Activated CD8-positive, alpha-beta memory T cell treated with anti-CD3 and anti-CD28 coated beads, Interleukin-2, amount 50 U/mL, for 4 hours (primary cell): ENCODE measurements around the gene P2RY8.
"Not testable (repeated sequence)": the region's sequence is repeated elsewhere in the genome, so short reads cannot be mapped to it uniquely, and the experiment has no call there.

ENCODE experiments used
- DNase-seq: peaks from one replicate; pipeline ENCODE4 v3.0.0-alpha.2; 2020

P2RY8 gene

DNA sequence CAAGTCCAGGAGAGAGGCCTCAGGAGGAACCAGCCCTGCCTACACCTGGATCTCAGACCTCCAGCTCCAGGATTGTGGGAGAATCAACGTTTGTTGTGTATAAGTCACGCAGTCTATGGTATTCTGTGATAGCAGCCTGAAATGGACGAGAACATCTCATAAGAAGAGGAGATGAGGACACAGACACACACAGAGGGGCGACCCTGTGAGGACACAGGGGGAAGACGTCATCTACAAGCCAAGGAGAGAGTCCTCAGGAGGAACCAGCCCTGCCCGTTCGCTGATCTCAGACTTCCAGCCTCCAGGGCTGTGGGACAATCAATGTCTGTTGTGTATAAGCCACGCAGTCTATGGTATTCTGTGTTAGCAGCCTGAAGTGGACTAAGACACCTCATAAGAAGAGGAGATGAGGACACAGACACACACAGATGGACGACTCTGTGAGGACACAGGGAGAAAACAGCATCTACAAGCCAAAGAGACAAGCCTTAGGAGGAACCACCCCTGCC lies 20.3 kb downstream of the P2RY8 start:
- no peak for DNase-seq

DNA sequence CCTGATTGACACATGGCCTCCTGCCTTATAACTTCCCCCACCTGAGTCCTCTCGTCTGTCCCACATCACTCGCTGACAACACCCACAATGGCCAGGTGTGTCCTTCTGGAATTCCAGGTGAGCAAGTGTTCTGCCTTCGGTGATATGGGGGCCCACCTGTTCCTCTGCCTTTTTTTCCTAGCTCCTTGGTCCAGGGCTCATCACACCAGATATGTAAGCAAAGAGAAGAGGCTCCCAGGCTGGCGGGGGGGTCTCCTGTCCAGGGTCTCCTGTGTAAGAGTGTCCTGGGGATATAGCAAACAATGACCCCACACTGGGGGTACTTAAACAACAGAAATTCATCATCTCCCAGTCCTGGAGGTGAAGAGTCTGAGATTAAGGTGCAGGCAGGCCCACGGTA lies 25.2 kb downstream of the P2RY8 start:
- DNase-seq: no peak

DNA sequence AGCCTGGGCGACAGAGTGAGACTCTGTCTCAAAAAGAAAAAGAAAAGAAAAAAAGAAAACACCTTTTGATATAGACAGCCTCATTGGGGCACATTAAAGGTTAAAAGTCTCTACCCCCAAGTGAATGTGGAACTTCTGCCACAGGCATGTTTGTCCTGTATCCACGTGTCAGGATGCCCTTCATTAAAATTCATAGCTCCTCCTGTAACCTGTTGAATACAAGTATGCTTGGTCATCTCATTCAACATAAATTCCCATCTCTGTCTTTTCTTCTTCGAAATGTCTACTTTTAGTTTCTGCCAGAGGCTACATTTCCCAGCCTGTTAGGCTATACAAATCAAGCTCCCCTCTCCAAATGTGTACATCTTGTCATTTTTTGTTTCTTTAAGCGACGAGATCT lies 25.8 kb downstream of the P2RY8 start:
- DNase-seq: no peak

DNA sequence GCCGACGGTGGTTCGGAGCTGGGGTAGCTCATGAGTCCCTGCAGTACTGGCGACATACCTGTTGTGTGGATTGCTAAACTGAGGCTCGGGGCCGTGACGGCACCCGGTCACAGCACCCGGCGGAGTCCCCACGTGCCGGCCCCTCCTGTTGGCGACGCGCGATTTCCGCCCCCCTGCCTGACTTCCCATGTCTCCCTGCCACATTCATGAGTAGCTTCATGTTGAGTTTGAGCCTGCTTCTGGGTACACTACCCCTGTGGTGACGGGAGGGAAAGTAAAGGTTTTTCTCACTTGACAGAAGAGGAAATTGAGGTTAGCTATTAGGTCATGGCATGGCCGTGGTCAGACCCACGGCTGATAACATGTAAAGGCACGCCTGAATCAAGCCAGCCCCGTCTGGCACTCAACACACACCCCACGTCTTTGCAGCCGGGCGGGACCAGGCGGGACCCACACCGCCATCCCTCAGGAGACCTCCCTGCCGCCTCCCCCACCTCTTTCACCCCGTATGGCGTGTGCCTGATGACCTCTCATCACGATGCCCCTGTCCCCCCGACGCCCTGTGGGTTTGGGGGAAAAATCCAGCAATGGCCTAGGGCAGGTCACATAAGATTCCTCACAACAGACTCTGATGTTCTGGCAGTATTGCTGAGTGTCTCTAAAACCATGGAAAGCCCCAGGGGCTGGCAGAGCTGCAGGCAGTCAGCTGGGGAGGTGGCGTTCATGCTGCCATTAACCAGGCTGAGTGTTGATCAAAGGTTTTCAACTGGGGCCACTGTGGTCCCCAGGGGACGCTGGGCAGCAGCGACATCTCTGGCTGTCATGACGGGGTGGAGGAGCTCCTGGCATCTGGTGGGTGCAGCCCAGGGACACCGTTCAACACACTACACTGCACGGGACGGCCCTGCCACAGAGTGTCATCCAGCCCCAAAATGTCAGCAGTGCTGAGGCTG lies 29.2 kb downstream of the P2RY8 start:
- peak; percentile 40 for DNase-seq

DNA sequence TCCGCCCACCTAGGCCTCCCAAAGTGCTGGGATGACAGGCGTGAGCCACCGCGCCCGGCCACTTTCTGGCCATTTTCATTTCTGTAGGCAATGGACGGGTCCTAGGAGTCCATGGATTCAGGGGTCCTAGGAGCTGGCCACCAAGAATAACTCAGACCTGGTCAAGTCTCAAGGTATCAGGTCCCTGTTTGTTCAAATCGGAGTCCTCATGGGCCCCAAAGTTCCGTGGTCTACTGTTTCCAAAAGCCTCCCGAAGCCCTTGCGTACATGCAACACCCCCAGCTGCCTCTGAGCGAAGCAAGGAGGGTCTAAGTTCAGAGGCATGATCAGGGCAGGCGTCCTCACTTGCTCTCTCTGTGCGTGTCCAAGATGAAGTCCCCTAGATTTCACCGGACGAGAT lies 30.1 kb downstream of the P2RY8 start:
- no peak for DNase-seq

DNA sequence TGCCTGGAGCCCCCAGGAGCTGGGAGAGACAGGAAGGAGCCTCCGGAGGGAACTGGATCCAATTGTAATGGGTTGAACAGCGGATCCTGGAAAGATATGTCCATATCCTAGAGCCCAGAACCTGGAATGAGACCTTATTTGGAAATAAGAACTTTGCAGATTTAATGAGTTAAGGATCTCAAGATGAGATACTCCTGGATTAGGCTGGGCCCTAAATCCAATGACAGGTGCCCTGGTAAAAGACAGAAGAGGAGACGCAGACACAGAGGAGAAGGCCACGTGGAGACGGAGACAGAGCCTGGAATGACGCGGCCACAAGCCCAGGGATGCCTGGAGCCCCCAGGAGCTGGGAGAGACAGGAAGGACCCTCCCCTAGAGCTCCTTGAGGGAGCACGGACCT lies 34.1 kb downstream of the P2RY8 start:
- no peak for DNase-seq

DNA sequence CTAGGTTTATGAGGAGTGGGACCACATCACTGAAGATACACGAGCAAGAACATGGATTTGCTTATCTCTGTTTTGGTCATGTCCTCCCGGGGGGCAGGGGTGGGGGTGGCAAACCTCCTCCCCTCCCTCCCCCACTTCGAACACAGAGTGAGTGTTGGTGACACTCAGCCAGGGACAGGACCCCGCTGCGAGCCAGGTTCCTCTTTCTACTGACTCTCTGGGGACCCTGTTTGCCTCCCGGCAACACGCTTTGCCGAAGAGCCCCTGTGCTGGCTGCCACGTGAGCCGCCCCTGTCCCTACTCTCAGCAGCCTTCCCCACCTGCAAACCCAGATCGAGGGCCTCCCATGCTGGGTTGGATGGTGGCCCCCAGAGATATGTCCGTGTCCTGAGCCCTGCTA lies 34.7 kb downstream of the P2RY8 start:
- no peak for DNase-seq

DNA sequence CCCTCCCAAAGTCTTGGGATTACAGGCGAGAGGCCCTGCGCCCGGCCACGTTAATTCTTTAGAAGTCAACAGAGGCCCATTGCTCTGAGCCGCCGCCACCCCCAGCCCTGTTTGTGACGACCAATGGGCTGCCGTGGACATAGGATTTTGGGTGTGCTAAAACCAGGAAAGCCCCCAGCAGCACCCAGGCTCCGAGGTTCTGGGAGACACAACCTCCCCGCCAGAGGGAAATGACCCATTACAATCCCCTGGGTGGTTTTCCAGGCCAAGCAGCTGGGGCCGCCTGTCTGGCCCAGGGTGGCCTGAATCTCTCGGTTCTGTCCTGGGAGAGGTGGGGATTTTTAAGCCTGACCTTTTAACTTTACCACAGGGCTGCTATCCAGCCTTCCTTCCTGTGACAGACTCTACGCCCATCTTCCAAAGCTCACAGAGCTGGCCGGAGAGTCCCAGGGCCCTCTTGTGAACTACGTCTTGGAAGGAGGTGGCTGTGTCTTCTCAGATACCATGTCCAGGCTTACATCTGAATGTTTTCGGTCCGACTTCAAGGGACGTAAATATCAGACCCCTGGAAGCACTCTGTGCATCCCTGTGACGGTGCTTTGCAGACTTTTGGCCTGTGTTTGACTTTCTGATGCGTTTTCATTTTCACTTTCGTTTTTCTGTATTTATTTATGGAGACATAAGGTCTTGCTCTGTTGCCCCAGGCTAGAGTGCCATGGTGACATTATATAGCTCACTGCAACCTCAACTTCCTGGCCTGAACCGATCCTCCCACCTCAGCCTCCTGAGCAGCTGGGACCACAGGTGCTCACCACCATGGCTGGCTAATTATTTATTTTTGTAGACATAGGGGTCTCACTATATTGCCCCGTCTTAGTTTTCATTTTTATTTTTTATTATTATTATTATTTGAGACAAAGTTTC lies 36.0 kb downstream of the P2RY8 start:
- no peak for DNase-seq

DNA sequence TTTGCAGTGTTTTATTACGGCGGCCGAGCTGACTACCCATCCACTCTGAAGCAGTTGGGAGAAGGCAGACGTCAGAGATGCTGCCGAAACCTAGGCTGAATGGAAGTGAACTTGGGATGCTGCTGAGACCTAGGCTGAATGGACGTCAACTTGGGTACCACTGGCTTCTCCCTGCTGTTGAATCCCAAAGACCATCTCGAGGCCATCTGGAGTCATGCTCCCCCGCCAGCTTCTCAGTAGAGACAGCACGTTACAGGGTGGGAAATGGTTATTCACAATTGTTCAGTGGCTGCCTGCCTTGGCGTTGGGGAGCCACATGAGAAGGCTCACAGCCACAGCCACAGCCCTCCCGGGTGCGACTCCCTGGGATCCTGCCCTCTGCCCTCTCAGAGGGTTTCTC lies 40.9 kb downstream of the P2RY8 start:
- no peak for DNase-seq

DNA sequence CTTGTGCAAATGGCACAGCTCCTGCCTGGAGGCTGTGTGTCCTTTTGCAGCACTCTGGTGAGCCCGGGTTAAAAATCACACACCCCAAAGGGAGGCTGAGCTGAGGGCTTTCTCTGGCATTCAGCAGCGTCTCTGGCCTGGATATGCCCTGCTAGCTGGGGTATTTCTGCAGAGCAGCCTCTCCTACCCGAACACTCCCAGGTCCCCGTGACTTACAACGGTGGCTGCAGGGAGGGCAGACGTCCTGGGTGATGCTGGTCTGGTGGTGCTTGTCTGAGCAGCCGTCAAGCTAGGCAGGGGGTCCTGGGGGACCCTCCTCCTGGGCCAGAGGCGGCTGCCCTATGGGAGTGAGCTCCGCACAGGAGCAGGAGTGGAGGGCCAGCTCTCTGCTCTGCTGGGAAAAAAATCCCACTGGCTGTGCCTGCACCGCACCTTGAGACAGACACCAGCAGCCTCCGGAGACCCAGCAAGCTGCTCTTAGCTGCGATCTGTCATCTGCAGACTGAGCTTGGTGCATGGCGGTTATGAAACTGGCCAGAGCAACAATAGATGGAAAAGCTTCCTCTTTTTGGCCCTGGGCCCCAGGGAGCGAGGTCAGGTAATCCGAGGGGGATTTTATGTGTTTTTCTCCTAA lies 43.0 kb downstream of the P2RY8 start:
- no peak for DNase-seq

DNA sequence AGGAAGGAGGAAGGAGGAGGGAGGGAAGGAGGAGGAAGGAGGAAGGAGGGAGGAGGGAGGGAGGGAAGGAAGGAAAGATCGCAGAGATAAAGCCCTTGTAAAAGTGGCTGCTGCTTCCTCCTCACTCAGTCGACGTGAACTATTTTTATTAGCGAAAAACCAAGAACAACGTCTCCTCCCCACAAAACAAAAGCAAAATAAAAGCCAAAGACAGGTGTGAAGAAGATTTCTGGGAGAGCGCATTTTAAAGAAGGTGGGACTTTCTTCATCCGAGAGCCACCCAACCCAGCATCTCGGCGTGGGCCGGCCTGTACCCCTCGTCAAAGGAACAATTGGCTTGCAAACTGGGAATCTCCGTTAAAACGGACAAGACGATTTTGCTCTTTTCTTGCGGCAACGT lies 43.6 kb downstream of the P2RY8 start:
- peak; percentile 5 for DNase-seq

DNA sequence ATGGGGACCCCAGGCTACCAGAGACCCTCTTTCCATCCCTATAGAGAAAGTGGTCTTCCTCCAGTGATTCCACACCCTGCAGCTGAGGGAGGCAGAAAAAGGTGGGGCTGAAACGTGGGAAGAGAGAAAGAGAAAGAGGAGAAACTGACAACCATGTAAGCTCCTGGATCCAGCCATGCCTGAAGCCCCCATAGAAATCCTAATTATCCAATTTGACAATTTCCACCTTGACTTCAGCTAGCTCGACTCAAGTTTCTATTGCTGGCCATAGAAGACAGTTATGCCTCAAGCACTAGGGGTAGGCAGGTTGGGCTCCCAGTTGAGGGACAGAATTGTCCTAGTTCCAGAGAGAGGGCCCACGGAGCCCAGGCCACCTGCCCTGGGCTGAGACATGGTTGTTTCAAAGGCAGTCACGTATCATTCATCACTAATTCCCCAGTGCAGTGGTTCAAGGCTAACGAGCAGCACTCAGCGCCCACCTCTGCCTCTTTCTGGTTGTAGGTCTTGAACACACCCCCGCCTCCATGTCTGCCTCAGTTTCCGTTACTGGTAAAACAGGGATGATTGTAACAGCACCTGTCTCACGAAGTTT lies 44.5 kb downstream of the P2RY8 start:
- DNase-seq: peak; percentile 1

DNA sequence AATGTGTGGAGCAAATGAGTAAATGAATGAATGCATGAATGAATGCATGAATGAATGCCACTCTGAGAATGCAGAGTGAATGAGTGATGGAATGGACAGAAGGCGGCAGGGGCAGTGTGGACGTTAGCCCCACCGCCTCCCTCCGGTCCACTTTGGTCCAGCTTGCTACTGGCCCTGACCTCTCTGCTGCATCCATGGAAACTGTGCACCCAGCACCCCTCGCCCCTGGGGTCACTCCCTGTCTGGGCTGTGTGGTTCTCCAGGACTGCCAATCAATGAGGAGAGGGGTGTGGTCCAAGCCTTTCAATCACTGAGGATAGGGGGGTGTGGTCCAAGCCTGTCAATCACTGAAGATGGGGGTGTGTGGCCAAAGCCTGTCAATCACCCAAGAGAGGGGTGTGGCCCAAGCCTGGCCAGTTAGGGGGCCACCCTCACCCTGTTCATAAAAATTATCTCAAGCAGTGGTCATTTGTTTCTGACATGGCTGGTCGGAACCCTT lies 45.1 kb downstream of the P2RY8 start:
- DNase-seq: peak; percentile 14

DNA sequence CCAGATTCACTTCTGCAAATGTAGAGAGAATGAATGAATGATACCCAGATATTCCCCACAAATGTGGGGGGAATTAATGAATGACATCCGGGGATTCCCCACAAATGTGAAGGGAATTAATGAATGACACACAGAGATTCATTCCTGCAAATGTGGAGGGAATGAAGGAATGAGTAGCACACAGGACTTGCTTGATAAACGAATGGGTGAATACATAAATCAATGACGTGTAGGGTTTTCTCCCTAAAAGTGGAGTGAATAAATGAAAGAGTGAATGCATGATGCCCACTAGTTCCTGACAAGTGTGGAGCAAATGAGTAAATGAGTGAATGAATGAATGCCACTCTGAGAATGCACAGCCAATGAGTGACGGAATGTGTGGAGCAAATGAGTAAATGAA lies 45.7 kb downstream of the P2RY8 start:
- not testable (repeated sequence) for DNase-seq

DNA sequence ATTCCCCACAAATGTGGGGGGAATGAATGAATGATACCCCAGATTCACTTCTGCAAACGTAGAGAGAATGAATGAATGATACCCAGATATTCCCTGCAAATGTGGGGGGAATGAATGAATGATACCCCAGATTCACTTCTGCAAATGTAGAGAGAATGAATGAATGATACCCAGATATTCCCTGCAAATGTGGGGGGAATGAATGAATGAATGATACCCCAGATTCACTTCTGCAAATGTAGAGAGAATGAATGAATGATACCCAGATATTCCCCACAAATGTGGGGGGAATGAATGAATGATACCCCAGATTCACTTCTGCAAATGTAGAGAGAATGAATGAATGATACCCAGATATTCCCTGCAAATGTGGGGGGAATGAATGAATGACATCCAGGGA lies 46.3 kb downstream of the P2RY8 start:
- DNase-seq: not testable (repeated sequence)

DNA sequence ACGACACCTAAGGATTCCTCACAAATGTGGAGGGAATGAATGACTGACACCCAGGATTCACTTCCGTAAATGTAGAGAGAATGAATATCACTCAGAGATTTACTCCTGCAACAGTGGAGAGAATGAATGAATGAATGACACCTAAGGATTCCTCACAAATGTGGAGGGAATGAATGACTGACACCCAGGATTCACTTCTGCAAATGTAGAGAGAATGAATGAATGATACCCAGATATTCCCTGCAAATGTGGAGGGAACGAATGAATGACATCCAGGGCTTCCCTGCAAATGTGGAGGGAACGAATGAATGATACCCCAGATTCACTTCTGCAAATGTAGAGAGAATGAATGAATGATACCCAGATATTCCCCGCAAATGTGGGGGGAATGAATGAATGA lies 47.6 kb downstream of the P2RY8 start:
- not testable (repeated sequence) for DNase-seq

DNA sequence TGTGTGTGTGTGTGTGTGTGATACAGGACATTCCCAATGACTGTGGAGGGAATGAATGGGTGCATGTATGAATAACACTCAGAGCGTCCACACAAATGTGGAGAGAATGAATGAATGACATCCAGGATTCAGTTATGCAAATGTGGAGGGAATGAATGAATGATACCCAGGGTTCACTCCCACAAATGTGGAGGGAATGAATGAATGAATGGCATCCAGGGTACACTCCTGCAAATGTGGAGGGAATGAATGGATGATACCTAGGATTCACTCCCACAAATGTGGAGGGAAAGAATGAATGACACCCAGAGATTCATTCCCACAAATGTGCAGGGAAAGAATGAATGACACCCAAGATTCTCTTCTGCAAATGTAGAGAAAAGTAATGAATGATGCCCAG lies 48.2 kb downstream of the P2RY8 start:
- no peak for DNase-seq

DNA sequence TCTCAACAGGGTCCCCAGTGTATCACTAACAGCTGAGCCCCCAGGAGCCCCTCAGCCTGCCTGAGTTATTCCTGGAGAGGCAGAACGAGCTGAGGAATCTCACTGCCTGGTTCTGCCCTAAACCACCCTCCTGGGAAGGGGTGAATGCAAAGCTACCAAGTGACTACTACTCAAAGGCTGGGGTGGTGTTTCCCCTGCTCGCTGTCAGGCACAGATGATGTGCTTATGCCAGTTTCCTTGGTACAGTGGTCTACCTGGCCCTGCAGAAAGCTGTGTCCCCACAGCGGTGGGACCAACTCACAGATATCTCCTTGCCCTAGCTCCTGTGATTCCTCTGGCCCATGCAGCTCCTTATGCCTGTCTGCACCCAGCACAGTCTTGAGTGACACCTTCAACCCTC lies 48.8 kb downstream of the P2RY8 start:
- no peak for DNase-seq

DNA sequence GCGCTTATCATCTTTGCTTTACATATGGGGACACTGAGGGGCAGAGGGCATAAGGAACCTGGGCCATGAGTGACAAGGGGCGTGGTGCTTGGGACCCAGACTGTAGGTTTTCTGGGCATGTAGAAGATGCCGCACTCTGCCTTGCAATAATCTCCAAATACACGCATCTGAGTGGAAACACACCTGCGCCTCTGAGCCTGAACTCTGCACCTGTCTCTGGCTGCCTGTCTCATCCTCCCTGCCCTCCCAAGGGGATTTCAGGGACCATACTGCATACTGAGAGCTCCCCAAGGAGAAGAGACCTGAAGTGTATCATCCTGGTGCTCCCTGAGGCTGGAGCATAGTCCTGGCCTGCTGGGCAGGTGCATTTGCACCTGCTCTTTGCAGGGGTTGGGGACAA lies 49.6 kb downstream of the P2RY8 start:
- no peak for DNase-seq

DNA sequence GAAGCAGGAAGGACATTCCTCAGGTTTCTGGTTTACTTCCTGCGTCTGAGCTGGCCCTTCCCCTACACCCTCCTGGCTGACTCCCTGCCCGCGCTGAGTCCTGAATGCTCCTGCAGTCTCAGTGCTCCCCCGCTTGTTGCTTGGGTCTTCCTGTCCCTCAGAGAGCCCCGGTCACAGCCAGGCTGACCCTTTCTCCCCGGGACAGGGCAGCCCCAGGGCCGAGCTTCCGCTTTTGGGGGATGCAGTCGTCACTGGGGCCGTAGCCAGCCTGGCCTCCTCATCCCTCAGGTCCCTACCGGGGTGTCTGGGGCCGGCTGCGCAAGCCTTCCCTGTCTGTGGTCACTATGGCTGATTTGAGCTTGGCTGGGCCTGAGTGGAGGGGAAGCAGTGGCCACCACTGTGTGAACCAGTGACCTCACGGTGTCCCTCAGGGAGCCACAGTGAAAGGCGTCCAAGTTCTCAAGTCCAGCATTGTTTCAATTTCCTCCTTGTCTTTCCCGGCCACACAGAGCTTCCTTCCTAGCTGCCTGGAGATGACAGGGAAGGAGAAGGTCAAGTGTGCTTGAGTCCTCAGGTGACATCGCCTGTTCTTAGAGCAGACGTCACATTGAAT lies 50.1 kb downstream of the P2RY8 start:
- DNase-seq: peak; percentile 9

DNA sequence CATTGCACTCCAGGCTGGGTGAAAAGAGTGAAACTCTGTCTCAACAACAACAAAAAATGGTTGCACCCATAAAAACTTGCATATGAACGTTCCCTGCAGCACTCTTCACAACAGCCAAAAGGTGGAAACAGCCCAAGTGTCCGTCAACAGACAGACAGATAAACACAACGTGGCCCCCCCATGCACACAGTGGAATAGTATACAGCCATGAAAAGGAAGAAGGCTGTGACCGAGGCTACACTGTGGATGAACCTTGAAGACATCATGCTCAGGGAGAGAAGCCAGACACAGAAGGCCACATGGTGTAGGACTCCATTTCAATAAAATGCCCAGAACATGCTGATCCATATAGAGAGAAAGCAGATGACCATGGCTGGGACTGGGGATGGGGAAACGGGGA lies 50.8 kb downstream of the P2RY8 start:
- DNase-seq: no peak

DNA sequence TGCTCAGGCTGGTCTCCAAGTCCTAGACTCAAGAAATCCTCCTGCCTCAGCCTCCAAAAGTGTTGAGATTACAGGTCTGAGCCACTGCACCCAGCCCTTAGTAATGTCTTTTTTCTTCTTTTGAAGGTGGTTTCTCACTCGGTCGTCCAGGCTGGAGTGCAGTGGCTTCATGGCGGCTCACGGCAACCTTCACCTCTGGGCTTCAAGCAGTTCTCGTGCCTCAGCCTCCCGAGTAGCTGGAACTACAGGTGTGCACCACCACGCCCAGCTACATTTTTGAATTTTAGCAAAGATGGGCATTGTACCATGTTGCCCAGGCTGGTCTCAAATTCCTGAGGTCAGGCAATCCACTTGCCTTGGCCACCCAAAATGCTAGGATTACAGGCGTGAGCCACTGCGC lies 52.0 kb downstream of the P2RY8 start:
- peak; percentile 1 for DNase-seq
